GM12864 (cell line): ENCODE data around the gene ITFG1.

Experiments used
- DNase-seq: peaks from one replicate; pipeline ENCODE4 v3.0.0-alpha.2; 2011; ENCODE audit warnings: low read depth
- H3K4me3 ChIP-seq: 2 replicates; pipeline ENCODE4 v1.5.1; 2011; ENCODE audit warnings: mild to moderate bottlenecking, low read depth, low read length, control low read depth
- CTCF ChIP-seq: IDR thresholded peaks from 2 replicates; pipeline ENCODE4 v1.5.1; 2011; ENCODE audit warnings: low read depth, mild to moderate bottlenecking, moderate library complexity, low read length, control low read depth, inconsistent platforms; ENCODE audit errors: missing control alignments

Gene ITFG1

GRCh38 chr16:47460711-47461597 is at the start of gene ITFG1, which contains the start of gene PHKB:
Gene ITFG1, minus strand, starts transcription at chr16:47461063. Its CDS starts 18 bp downstream, at chr16:47461045.
Gene PHKB, plus strand, starts transcription at chr16:47461331. Its CDS starts 20 bp downstream, at chr16:47461351.
- DNase-seq = peak; percentile 86
- H3K4me3 ChIP-seq = peak within 1 kb of the TSS; percentile 71
- no peak for TF ChIP-seq CTCF

- no peak for DNase-seq
- no peak overlapping the region for H3K4me3 ChIP-seq
- TF ChIP-seq CTCF = no peak
Measured at GRCh38 chr16:47507701-47508100, 46.8 kb upstream of the ITFG1 start.

GRCh38 chr16:47506800-47507199 is 45.9 kb upstream of the ITFG1 start:
- no peak overlapping the region for H3K4me3 ChIP-seq
- TF ChIP-seq CTCF = no peak

GRCh38 chr16:47504599-47504998 is 43.7 kb upstream of the ITFG1 start:
- DNase-seq = no peak
- no peak overlapping the region for H3K4me3 ChIP-seq
- no peak for TF ChIP-seq CTCF

More at GRCh38 chr16:47506800-47507199, 45.9 kb upstream of the ITFG1 start:
- no peak for DNase-seq

- no peak for TF ChIP-seq CTCF
- H3K4me3 ChIP-seq = no peak overlapping the region
- DNase-seq = no peak
Measured at GRCh38 chr16:47503936-47504335, 43.1 kb upstream of the ITFG1 start.

- no peak for DNase-seq
- H3K4me3 ChIP-seq = no peak overlapping the region
- TF ChIP-seq CTCF = no peak
Measured at GRCh38 chr16:47499700-47500264, 38.9 kb upstream of the ITFG1 start.
